ENCODE data around the gene PLIN5.

- TF ChIP-seq, protein P1, sequence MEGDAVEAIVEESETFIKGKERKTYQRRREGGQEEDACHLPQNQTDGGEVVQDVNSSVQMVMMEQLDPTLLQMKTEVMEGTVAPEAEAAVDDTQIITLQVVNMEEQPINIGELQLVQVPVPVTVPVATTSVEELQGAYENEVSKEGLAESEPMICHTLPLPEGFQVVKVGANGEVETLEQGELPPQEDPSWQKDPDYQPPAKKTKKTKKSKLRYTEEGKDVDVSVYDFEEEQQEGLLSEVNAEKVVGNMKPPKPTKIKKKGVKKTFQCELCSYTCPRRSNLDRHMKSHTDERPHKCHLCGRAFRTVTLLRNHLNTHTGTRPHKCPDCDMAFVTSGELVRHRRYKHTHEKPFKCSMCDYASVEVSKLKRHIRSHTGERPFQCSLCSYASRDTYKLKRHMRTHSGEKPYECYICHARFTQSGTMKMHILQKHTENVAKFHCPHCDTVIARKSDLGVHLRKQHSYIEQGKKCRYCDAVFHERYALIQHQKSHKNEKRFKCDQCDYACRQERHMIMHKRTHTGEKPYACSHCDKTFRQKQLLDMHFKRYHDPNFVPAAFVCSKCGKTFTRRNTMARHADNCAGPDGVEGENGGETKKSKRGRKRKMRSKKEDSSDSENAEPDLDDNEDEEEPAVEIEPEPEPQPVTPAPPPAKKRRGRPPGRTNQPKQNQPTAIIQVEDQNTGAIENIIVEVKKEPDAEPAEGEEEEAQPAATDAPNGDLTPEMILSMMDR (optimal IDR thresholded peaks at IDR 0.05 in 1 of 3, IDR thresholded peaks at IDR 0.05 in 1 of 3, conservative IDR thresholded peaks at IDR 0.05 in 1 of 3; ENCODE audit: extremely low read depth in 1 of 3, insufficient read depth in 2 of 3, low read length in 3 of 3) = no peak
- TF ChIP-seq EZH2 (IDR thresholded peaks at IDR 0.05; ENCODE audit: low read length) = no peak
Measured at GRCh38 chr19:4550479-4551050, 15.5 kb upstream of the PLIN5 start.

Measured in keratinocyte (primary cell).